Colonic mucosa (tissue), 4 donors: ENCODE measurements around the gene ANK3. TPM values are rescaled to one million over a fixed set of nuclear protein-coding genes. Genes with fewer than 3 reads are reported as not detected.

Experiments
- DNase-seq: peaks from one replicate; pipeline ENCODE4 v3.0.0-alpha.2; 2020
- H3K27ac ChIP-seq: fragments of 200-600 bp; one replicate; pipeline ENCODE4 v1.8.0; 2021
- H3K27me3 ChIP-seq: fragments of 200-600 bp; one replicate; pipeline ENCODE4 v1.8.0; 2021
- H3K36me3 ChIP-seq: fragments of 200-600 bp; one replicate; pipeline ENCODE4 v1.8.0; 2021
- H3K4me1 ChIP-seq: fragments of 200-600 bp; one replicate; pipeline ENCODE4 v1.8.0; 2021; ENCODE audit warnings: mild to moderate bottlenecking
- H3K4me3 ChIP-seq: fragments of 200-600 bp; one replicate; pipeline ENCODE4 v1.8.0; 2021
- H3K9ac ChIP-seq, 2 donors: one replicate each; pipeline ENCODE4 v1.7.0; 2013; ENCODE audit warnings: control low read depth in 2 of 2, low read depth in 2 of 2, low read length in 2 of 2
- H3K9me3 ChIP-seq: fragments of 200-600 bp; one replicate; pipeline ENCODE4 v1.8.0; 2021
- intact Hi-C: fragments of 100-400 bp; cut with DNase I; formaldehyde crosslinking; loops from one replicate; pipeline ENCODE4 v1.14.1; 2022
- total RNA-seq, 2 donors: library from RNA; stranded (reverse); fragmentation: NEBNext Ultra II Directional in 1 of 2; extraction: Animal tissue kit (Norgen Biotek cat#: 25700) in 1 of 2; gene quantifications; one replicate each; pipeline ENCODE4 v1.2.1, GENCODE V29; 2021
- TF ChIP-seq, protein P1 (sequence below): fragments of 200-600 bp; IDR thresholded peaks from one replicate; pipeline ENCODE4 v1.8.0; 2022; ENCODE audit warnings: antibody characterized with exemption, mild to moderate bottlenecking
- donor health status: healthy.
- donor health status: DM: no; HTN: no; CAD: no.
- donor health status: DM: no; HTN: no; CAD: no.

The ANK3 gene
- total RNA-seq, result 10 to 100 TPM; 34.6 to 82.8 TPM

DNA sequence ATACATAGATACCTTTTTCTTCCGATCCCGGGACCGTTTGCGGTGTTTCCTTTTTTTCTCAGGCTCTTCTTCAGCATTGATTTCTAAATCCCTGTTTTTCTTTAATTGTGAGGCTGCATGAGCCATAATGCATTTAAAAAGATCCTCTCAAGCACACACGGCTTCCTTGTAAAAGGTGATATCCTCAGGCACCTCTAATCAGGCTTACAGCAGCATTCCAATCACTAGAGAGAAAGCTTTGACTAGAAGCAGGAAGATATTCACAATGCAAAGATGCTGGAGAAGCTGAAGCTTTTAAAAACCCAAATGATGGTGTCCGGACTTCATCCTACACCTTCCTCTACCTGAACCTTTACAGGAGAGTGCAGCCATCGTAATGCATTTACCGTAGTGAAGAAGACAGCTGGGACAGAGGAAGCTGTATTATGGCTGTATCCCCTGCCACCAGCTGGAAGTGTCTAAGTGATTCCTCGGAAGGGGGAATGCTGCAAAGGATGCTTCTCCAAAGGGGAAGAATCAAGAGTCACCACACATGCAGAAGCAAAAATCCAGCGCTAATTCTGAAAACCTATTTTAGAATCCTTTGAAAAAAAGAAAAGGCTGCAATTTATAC lies at the start of gene ANK3:
ANK3 (minus strand) TSS at position 463 of the 613 bp plus-strand sequence; CDS start at position 126, 337 bp downstream.
- no peaks in the 10 kb centered on the region for H3K36me3 ChIP-seq
- no peaks in the 10 kb centered on the region for H3K9me3 ChIP-seq
- intact Hi-C loops, result no loop called here
- no peaks in the 10 kb centered on the region for H3K4me1 ChIP-seq
- H3K9ac ChIP-seq, result no peak within 1 kb of the TSS
- H3K27ac ChIP-seq, result no peak within 1 kb of the TSS
- TF ChIP-seq, protein P1, sequence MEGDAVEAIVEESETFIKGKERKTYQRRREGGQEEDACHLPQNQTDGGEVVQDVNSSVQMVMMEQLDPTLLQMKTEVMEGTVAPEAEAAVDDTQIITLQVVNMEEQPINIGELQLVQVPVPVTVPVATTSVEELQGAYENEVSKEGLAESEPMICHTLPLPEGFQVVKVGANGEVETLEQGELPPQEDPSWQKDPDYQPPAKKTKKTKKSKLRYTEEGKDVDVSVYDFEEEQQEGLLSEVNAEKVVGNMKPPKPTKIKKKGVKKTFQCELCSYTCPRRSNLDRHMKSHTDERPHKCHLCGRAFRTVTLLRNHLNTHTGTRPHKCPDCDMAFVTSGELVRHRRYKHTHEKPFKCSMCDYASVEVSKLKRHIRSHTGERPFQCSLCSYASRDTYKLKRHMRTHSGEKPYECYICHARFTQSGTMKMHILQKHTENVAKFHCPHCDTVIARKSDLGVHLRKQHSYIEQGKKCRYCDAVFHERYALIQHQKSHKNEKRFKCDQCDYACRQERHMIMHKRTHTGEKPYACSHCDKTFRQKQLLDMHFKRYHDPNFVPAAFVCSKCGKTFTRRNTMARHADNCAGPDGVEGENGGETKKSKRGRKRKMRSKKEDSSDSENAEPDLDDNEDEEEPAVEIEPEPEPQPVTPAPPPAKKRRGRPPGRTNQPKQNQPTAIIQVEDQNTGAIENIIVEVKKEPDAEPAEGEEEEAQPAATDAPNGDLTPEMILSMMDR, result no peak
- H3K4me3 ChIP-seq, result no peak within 1 kb of the TSS
- DNase-seq, result no peak
- no peaks in the 10 kb centered on the region for H3K27me3 ChIP-seq

- H3K4me1 ChIP-seq, result no peaks in the 10 kb centered on the region
- H3K27ac ChIP-seq, result no peak overlapping the region
- H3K9me3 ChIP-seq, result no peaks in the 10 kb centered on the region
- H3K36me3 ChIP-seq, result no peaks in the 10 kb centered on the region
- TF ChIP-seq, protein P1, result peak; percentile 61
- no peak overlapping the region for H3K9ac ChIP-seq
- intact Hi-C loops, result loop anchor here (5.0 to 10.0 kb wide), 3 partner anchors 230 to 332 kb away; no protein-coding TSS in a partner anchor
- peak; percentile 49 for DNase-seq
- H3K27me3 ChIP-seq, result no peaks in the 10 kb centered on the region
- H3K4me3 ChIP-seq, result no peak overlapping the region
Measured at GRCh38 chr10:60434418-60435046, 44.9 kb upstream of the ANK3 start.

- no peaks in the 10 kb centered on the region for H3K36me3 ChIP-seq
- no peak overlapping the region for H3K4me3 ChIP-seq
- no peak overlapping the region for H3K27ac ChIP-seq
- no peak for DNase-seq
- no peaks in the 10 kb centered on the region for H3K27me3 ChIP-seq
- H3K9ac ChIP-seq, result no peak overlapping the region
- no peaks in the 10 kb centered on the region for H3K4me1 ChIP-seq
- intact Hi-C loops, result loop anchor here (5.0 to 10.0 kb wide), 2 partner anchors 229 to 321 kb away; no protein-coding TSS in a partner anchor
- H3K9me3 ChIP-seq, result no peaks in the 10 kb centered on the region
- TF ChIP-seq, protein P1, result no peak
Measured at GRCh38 chr10:60433684-60434083, 44.0 kb upstream of the ANK3 start.

DNA sequence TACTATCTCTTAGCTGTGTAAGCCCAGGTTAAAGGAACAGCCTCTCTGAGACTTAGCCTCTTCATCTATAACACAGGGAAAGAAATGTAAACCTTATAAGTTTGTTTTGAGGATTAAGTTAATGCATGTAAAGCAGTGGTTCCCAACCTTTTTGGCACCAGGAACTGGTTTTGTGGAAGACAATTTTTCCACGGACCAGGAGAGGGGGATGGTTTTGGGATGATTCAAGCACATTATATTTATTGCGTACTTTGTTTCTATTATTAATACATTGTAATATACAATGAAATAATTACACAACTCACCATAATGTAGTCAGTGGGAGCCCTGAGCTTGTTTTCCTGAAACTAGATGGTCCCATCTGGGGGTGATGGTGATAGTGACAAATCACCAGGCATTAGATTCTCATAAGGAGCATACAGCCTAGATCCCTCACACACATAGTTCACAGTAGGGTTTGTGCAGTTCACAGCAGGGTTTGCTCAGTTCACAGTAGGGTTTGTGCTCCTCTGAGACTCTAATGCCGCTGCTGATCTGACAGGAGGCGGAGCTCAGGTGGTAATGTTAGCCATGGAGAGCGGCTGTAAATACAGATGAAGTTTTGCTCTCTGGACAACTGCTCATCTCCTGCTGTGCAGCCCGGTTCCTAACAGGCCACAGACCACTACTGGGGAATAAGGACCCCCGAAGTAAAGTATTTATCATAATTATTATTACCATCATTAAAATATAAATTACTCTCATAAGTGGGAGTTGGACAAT lies 41.3 kb upstream of the ANK3 start:
- Histone ChIP-seq H3K9ac (no peak overlapping the region), H3K9me3 (no peaks in the 10 kb centered on the region), H3K27me3 (no peaks in the 10 kb centered on the region), H3K4me3 (no peak overlapping the region), H3K4me1 (no peaks in the 10 kb centered on the region), H3K27ac (no peak overlapping the region), H3K36me3 (no peaks in the 10 kb centered on the region)
- TF ChIP-seq, protein P1, result no peak
- intact Hi-C loops, result loop anchor here (5.0 to 10.0 kb wide), 2 partner anchors 226 to 319 kb away; no protein-coding TSS in a partner anchor
- DNase-seq, result no peak

- Histone ChIP-seq H3K4me3 (no peak overlapping the region), H3K36me3 (no peaks in the 10 kb centered on the region), H3K4me1 (no peaks in the 10 kb centered on the region), H3K27ac (no peak overlapping the region), H3K27me3 (no peaks in the 10 kb centered on the region), H3K9ac (no peak overlapping the region), H3K9me3 (no peaks in the 10 kb centered on the region)
- no peak for DNase-seq
- TF ChIP-seq, protein P1, result no peak
- intact Hi-C loops, result loop anchor here (5.0 to 10.0 kb wide), 2 partner anchors 225 to 318 kb away; no protein-coding TSS in a partner anchor
Measured at GRCh38 chr10:60430017-60430416, 40.3 kb upstream of the ANK3 start.
